Uterus (tissue), 2 donors: ENCODE results near the gene TLX2.

Experiments
- CTCF ChIP-seq, 4 experiments: fragments of 200-600 bp in 2 of 4; fragments of 450-650 bp in 2 of 4; sonication (generic) in 2 of 4; IDR thresholded peaks; one replicate each; pipeline ENCODE4 v1.5.1; 2016 to 2019; ENCODE audit warnings: antibody characterized with exemption in 4 of 4, mild to moderate bottlenecking in 2 of 4, moderate library complexity in 1 of 4
- POLR2A ChIP-seq, 2 donors: fragments of 450-650 bp; IDR thresholded peaks; one replicate each; pipeline ENCODE4 v1.6.1; 2016; ENCODE audit warnings: antibody characterized with exemption in 2 of 2, mild to moderate bottlenecking in 1 of 2, moderate library complexity in 1 of 2

DNA sequence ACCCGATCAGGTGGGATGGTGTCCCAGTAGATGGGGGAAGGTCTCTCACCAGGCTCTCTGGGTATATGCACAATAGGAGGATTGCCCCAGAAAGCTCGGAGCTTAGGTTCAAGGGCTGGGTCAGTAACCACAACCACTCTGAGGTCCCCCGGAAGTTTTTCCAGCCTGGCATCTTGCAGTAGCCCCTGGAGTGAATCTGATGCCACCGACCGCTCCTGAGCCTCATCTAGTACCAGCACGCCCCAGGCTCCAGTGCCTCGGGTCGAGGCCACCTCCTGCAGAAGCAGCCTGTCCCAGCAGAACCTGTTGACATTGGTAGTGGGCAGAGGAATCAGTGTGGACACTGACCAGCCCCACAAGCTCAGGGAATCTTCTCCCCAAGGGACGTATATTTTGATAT lies 9.8 kb downstream of the TLX2 start:
- TF ChIP-seq CTCF (IDR thresholded peaks at IDR 0.05) (no peak), POLR2A (IDR thresholded peaks at IDR 0.05) (no peak)
